HCT116 (cell line): Measurements from ENCODE around the gene RABGEF1. TPM values are rescaled to one million over a fixed set of nuclear protein-coding genes. Genes with fewer than 3 reads are reported as not detected.

Source experiments
- ATAC-seq: fragments of 200-7000 bp; cut with Tn5 transposase; 2 replicates; pipeline ENCODE4 v1.9.1; 2020; ENCODE audit warnings: mild to moderate bottlenecking, moderate library complexity
- BruUV-seq: library from RNA; stranded (reverse); fragments of 400-500 nt; replicated peaks from 2 replicates; lab custom pipeline; 2021; lab: Mats Ljungman, UMichigan
- CTCF ChIA-PET: fragments of 300-600 bp; sonication (Branson Sonifier 250); formaldehyde crosslinking; loops from one replicate; lab custom pipeline; 2021; ENCODE audit warnings: antibody characterized with exemption; lab: Charles Lee
- POLR2A ChIA-PET: fragments of 300-600, 350-600 bp; sonication (Branson Sonifier 250); formaldehyde crosslinking; loops from one replicate; lab custom pipeline; 2021; ENCODE audit warnings: antibody characterized with exemption; lab: Charles Lee
- RAD21 ChIA-PET, 2 experiments: fragments of 300-600 bp; sonication (Branson Sonifier 250); formaldehyde crosslinking; loops; one replicate each; lab custom pipeline; 2023; ENCODE audit warnings: low total read pairs in 2 of 2; ENCODE audit not compliant: uncharacterized antibody in 2 of 2, unreplicated experiment in 2 of 2, low non-redundant PET in 1 of 2; lab: Charles Lee
- DNase-seq: peaks from one replicate; pipeline ENCODE4 v3.0.0-alpha.2; 2010; ENCODE audit warnings: low read depth, low spot score
- H2AFZ ChIP-seq: fragments of 200-600 bp; shearing (Covaris generic), sonication (generic); 2 replicates; pipeline ENCODE4 v1.6.1; 2017; ENCODE audit warnings: low read depth, mixed run types, mixed read lengths, antibody characterized with exemption, low read length; ENCODE audit not compliant: poor library complexity, severe bottlenecking
- H3K27ac ChIP-seq: 2 replicates; pipeline ENCODE4 v1.5.1; 2012; ENCODE audit warnings: low read depth, low read length
- H3K27me3 ChIP-seq: fragments of 200-600 bp; sonication (generic); 2 replicates; pipeline ENCODE4 v1.6.1; 2016; ENCODE audit warnings: mixed run types, low read length, mixed read lengths; ENCODE audit not compliant: insufficient read depth
- H3K36me3 ChIP-seq, 2 experiments: fragments of 200-500 bp in 1 of 2; fragments of 200-600 bp in 1 of 2; sonication (Bioruptor generic) in 1 of 2; sonication (generic) in 1 of 2; 2 replicates each; pipeline versions ENCODE4 v1.5.1 to v1.6.1; 2014 to 2016; ENCODE audit warnings: low read length in 2 of 2, inconsistent platforms in 1 of 2, mixed read lengths in 1 of 2, mixed run types in 1 of 2; ENCODE audit not compliant: insufficient read depth in 2 of 2, control insufficient read depth in 1 of 2
- H3K4me1 ChIP-seq, 2 experiments: fragments of 200-600 bp in 1 of 2; sonication (generic) in 1 of 2; 2 replicates each; pipeline versions ENCODE4 v1.5.1 to v1.6.1; 2012 to 2017; ENCODE audit warnings: low read length in 2 of 2, inconsistent platforms in 1 of 2, mild to moderate bottlenecking in 1 of 2, mixed read lengths in 1 of 2, mixed run types in 1 of 2, moderate library complexity in 1 of 2; ENCODE audit not compliant: insufficient read depth in 2 of 2, control insufficient read depth in 1 of 2
- H3K4me2 ChIP-seq: fragments of 200-600 bp; sonication (generic); 2 replicates; pipeline ENCODE4 v1.6.1; 2017; ENCODE audit warnings: mixed run types, low read length, mixed read lengths
- H3K4me3 ChIP-seq, 2 experiments: fragments of 200-600 bp in 1 of 2; sonication (generic) in 1 of 2; replicated peaks in 1 of 2; 2 replicates each; pipeline ENCODE4 v1.5.1; 2011 to 2016; ENCODE audit warnings: low read length in 2 of 2, control low read depth in 1 of 2, low read depth in 1 of 2, mild to moderate bottlenecking in 1 of 2, mixed read lengths in 1 of 2, mixed run types in 1 of 2
- H3K79me2 ChIP-seq: fragments of 200-600 bp; sonication (generic); 2 replicates; pipeline ENCODE4 v1.6.1; 2017; ENCODE audit warnings: mild to moderate bottlenecking, mixed run types, low read length, moderate library complexity, mixed read lengths; ENCODE audit not compliant: insufficient read depth
- H3K9ac ChIP-seq: fragments of 200-600 bp; sonication (generic); 2 replicates; pipeline ENCODE4 v1.6.1; 2016; ENCODE audit warnings: low read length, mixed read lengths
- H3K9me2 ChIP-seq: fragments of 200-600 bp; sonication (generic), shearing (Covaris generic); 2 replicates; pipeline ENCODE4 v1.6.1; 2017; ENCODE audit warnings: mixed run types, mild to moderate bottlenecking, moderate library complexity; ENCODE audit not compliant: insufficient read depth
- H3K9me3 ChIP-seq, 2 experiments: fragments of 200-500 bp in 1 of 2; fragments of 200-600 bp in 1 of 2; sonication (Bioruptor generic) in 1 of 2; sonication (generic) in 1 of 2; 2 replicates each; pipeline ENCODE4 v1.6.1; 2014 to 2017; ENCODE audit warnings: low read length in 2 of 2, mixed read lengths in 2 of 2, inconsistent platforms in 1 of 2, low read depth in 1 of 2, mild to moderate bottlenecking in 1 of 2, mixed run types in 1 of 2, moderate library complexity in 1 of 2; ENCODE audit not compliant: control insufficient read depth in 1 of 2, insufficient read depth in 1 of 2
- H4K20me1 ChIP-seq: fragments of 200-600 bp; sonication (generic), shearing (Covaris generic); 2 replicates; pipeline ENCODE4 v1.6.1; 2017; ENCODE audit warnings: mixed run types, mild to moderate bottlenecking, moderate library complexity; ENCODE audit not compliant: insufficient read depth
- ELF1 ChIP-seq: IDR thresholded peaks from 2 replicates; pipeline ENCODE4 v1.6.1; 2012; ENCODE audit warnings: low read depth, borderline replicate concordance
- EZH2phosphoT487 ChIP-seq: fragments of 200-600 bp; IDR thresholded peaks from 2 replicates; pipeline ENCODE4 v1.6.1; 2018; ENCODE audit warnings: antibody characterized with exemption, borderline replicate concordance
- JUND ChIP-seq: IDR thresholded peaks from 2 replicates; pipeline ENCODE4 v1.6.1; 2012
- RAD21 ChIP-seq: IDR thresholded peaks from 2 replicates; pipeline ENCODE4 v1.6.1; 2012; ENCODE audit warnings: low read depth, mild to moderate bottlenecking
- SIN3A ChIP-seq: IDR thresholded peaks from 2 replicates; pipeline ENCODE4 v1.6.1; 2012; ENCODE audit warnings: low read depth
- SP1 ChIP-seq: IDR thresholded peaks from 2 replicates; pipeline ENCODE4 v1.6.1; 2012; ENCODE audit warnings: low read depth
- SRF ChIP-seq: IDR thresholded peaks from 2 replicates; pipeline ENCODE4 v1.6.1; 2012; ENCODE audit warnings: low read depth
- TCF7L2 ChIP-seq: IDR thresholded peaks from 2 replicates; pipeline ENCODE4 v1.7.0; 2011; ENCODE audit warnings: borderline replicate concordance, inconsistent platforms; ENCODE audit not compliant: insufficient read depth, insufficient read length; ENCODE audit errors: extremely low read depth
- YY1 ChIP-seq: IDR thresholded peaks from 2 replicates; pipeline ENCODE4 v1.6.1; 2011; ENCODE audit warnings: low read length, low read depth, moderate library complexity, mild to moderate bottlenecking; ENCODE audit not compliant: insufficient replicate concordance; ENCODE audit errors: extremely low read depth
- ZFX ChIP-seq: fragments of 450-650 bp; IDR thresholded peaks from 2 replicates; pipeline ENCODE4 v1.6.1; 2017
- ZNF274 ChIP-seq: fragments of 200-500 bp; sonication (Bioruptor generic); IDR thresholded peaks from 2 replicates; pipeline ENCODE4 v1.6.1; 2014; ENCODE audit warnings: mild to moderate bottlenecking, low read depth, low read length, inconsistent platforms
- intact Hi-C: fragments of 100-400 bp; cut with micrococcal nuclease; formaldehyde crosslinking; loops from 2 replicates; pipeline ENCODE4 v1.10.0; 2022
- total RNA-seq: library from RNA; stranded (reverse); gene quantifications from one replicate; pipeline ENCODE4 v1.2.1, GENCODE V29; 2021; ENCODE audit not compliant: unreplicated experiment
- TF ChIP-seq, protein P1 (sequence below): IDR thresholded peaks from 2 replicates; pipeline ENCODE4 v1.6.1; 2011; ENCODE audit warnings: mild to moderate bottlenecking, low read length, moderate library complexity; ENCODE audit not compliant: insufficient replicate concordance; ENCODE audit errors: extremely low read depth
- TF ChIP-seq, protein P2 (sequence below), 3 experiments: fragments of 200-600 bp in 1 of 3; sonication (generic) in 1 of 3; IDR thresholded peaks in 2 of 3; conservative IDR thresholded peaks in 1 of 3; 2 replicates each; pipeline ENCODE4 v1.5.1; 2012 to 2017; ENCODE audit warnings: low read depth in 2 of 3, low read length in 2 of 3, antibody characterized with exemption in 1 of 3, borderline replicate concordance in 1 of 3, control low read depth in 1 of 3, mild to moderate bottlenecking in 1 of 3, mixed read lengths in 1 of 3, mixed run types in 1 of 3, moderate library complexity in 1 of 3; ENCODE audit not compliant: insufficient read depth in 1 of 3
- TF ChIP-seq, protein P3 (sequence below): IDR thresholded peaks from 2 replicates; pipeline ENCODE4 v1.6.1; 2012; ENCODE audit warnings: low read depth
- TF ChIP-seq, protein P4 (sequence below): IDR thresholded peaks from 2 replicates; pipeline ENCODE4 v1.6.1; 2012

RABGEF1 gene
- total RNA-seq, 1 experiment from 2014 or later, result 22.9 TPM

DNA sequence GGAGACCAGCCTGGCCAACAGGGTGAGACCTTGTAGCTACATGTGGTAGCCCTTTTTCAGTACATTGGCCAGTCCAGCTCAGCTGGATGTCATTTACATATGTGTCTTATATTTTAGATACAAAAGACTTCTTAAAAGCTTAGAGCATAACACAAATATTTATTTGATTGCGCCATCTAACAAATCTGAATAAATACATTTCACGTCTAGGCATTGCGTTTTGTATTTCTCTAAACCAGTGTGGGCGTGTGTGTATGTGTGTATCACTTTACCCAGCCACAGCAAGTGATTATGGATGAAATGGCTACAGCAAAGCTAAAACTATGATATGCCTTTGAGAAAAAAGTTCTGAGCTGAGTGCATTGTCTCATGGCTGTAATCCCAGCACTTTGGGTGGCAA, 14.0 kb downstream of the RABGEF1 start:
- Histone ChIP-seq H3K79me2 (peaks cover 91% of the 10 kb centered on the region), H3K9ac (no peak overlapping the region), H3K27ac (no peak overlapping the region), H3K4me3 (no peak overlapping the region), H2AFZ (no peak overlapping the region), H3K27me3 (no peaks in the 10 kb centered on the region), H3K36me3 (no peaks in the 10 kb centered on the region), H3K4me1 (no peaks in the 10 kb centered on the region), H3K4me2 (no peak overlapping the region), H3K9me3 (no peaks in the 10 kb centered on the region), H3K9me2 (no peaks in the 10 kb centered on the region), H4K20me1 (no peaks in the 10 kb centered on the region)
- BruUV-seq, result no TSS peak
- ChIA-PET POLR2A (interaction anchor here (1.1 kb wide), 1 partner anchor 14 kb away, joined by 3 read pairs; the partner anchor contains the start of gene RABGEF1), CTCF (no interaction called here), RAD21 (no interaction called here)
- intact Hi-C loops, result no loop called here
- no peak for ATAC-seq
- no peak for DNase-seq
- TF ChIP-seq SRF (no peak), YY1 (no peak), RAD21 (no peak), JUND (no peak), EZH2phosphoT487 (no peak), ZNF274 (no peak), SIN3A (no peak), ELF1 (no peak), TCF7L2 (no peak), SP1 (no peak), ZFX (no peak)
- TF ChIP-seq, protein P1, sequence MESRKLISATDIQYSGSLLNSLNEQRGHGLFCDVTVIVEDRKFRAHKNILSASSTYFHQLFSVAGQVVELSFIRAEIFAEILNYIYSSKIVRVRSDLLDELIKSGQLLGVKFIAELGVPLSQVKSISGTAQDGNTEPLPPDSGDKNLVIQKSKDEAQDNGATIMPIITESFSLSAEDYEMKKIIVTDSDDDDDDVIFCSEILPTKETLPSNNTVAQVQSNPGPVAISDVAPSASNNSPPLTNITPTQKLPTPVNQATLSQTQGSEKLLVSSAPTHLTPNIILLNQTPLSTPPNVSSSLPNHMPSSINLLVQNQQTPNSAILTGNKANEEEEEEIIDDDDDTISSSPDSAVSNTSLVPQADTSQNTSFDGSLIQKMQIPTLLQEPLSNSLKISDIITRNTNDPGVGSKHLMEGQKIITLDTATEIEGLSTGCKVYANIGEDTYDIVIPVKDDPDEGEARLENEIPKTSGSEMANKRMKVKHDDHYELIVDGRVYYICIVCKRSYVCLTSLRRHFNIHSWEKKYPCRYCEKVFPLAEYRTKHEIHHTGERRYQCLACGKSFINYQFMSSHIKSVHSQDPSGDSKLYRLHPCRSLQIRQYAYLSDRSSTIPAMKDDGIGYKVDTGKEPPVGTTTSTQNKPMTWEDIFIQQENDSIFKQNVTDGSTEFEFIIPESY, result no peak
- TF ChIP-seq, protein P2, sequence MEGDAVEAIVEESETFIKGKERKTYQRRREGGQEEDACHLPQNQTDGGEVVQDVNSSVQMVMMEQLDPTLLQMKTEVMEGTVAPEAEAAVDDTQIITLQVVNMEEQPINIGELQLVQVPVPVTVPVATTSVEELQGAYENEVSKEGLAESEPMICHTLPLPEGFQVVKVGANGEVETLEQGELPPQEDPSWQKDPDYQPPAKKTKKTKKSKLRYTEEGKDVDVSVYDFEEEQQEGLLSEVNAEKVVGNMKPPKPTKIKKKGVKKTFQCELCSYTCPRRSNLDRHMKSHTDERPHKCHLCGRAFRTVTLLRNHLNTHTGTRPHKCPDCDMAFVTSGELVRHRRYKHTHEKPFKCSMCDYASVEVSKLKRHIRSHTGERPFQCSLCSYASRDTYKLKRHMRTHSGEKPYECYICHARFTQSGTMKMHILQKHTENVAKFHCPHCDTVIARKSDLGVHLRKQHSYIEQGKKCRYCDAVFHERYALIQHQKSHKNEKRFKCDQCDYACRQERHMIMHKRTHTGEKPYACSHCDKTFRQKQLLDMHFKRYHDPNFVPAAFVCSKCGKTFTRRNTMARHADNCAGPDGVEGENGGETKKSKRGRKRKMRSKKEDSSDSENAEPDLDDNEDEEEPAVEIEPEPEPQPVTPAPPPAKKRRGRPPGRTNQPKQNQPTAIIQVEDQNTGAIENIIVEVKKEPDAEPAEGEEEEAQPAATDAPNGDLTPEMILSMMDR (IDR thresholded peaks at IDR 0.05 in 2 of 3, conservative IDR thresholded peaks at IDR 0.05 in 1 of 3; ENCODE audit: borderline replicate concordance in 1 of 3, insufficient read depth in 1 of 3, low read depth in 2 of 3, low read length in 2 of 3), result no peak
- TF ChIP-seq, protein P3, sequence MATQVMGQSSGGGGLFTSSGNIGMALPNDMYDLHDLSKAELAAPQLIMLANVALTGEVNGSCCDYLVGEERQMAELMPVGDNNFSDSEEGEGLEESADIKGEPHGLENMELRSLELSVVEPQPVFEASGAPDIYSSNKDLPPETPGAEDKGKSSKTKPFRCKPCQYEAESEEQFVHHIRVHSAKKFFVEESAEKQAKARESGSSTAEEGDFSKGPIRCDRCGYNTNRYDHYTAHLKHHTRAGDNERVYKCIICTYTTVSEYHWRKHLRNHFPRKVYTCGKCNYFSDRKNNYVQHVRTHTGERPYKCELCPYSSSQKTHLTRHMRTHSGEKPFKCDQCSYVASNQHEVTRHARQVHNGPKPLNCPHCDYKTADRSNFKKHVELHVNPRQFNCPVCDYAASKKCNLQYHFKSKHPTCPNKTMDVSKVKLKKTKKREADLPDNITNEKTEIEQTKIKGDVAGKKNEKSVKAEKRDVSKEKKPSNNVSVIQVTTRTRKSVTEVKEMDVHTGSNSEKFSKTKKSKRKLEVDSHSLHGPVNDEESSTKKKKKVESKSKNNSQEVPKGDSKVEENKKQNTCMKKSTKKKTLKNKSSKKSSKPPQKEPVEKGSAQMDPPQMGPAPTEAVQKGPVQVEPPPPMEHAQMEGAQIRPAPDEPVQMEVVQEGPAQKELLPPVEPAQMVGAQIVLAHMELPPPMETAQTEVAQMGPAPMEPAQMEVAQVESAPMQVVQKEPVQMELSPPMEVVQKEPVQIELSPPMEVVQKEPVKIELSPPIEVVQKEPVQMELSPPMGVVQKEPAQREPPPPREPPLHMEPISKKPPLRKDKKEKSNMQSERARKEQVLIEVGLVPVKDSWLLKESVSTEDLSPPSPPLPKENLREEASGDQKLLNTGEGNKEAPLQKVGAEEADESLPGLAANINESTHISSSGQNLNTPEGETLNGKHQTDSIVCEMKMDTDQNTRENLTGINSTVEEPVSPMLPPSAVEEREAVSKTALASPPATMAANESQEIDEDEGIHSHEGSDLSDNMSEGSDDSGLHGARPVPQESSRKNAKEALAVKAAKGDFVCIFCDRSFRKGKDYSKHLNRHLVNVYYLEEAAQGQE, result no peak
- TF ChIP-seq, protein P4, sequence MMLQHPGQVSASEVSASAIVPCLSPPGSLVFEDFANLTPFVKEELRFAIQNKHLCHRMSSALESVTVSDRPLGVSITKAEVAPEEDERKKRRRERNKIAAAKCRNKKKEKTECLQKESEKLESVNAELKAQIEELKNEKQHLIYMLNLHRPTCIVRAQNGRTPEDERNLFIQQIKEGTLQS, result no peak
